ENCODE results near the gene TLE1. TPM values are rescaled to one million over a fixed set of nuclear protein-coding genes. Genes with fewer than 3 reads are reported as not detected.
"Not testable (repeated sequence)": the region's sequence is repeated elsewhere in the genome, so short reads cannot be mapped to it uniquely, and the experiment has no call there.

The TLE1 gene
- total RNA-seq, 1 experiment from 2014 or later = 79.3 TPM

GRCh38 chr9:81646337-81646736 is 43.0 kb downstream of the TLE1 start:
- Histone ChIP-seq H3K18ac (ENCODE audit: insufficient read length, low read depth, low read length) (no peak overlapping the region), H3T11ph (ENCODE audit: low read length) (no peak overlapping the region), H2BK120ac (ENCODE audit: low read depth, low read length, poor library complexity, severe bottlenecking) (no peak overlapping the region), H2BK5ac (ENCODE audit: insufficient read length, low read length) (no peak overlapping the region), H3K56ac (ENCODE audit: insufficient read length, low read depth, low read length) (no peak overlapping the region), H3K27ac (ENCODE audit: insufficient read length, low read depth, low read length) (no peak overlapping the region), H3K23me2 (ENCODE audit: insufficient read length, low read depth, low read length, poor library complexity, severe bottlenecking) (no peaks in the 10 kb centered on the region), H4K91ac (ENCODE audit: insufficient read length, low read depth, low read length) (no peak overlapping the region), H3K9me3 (ENCODE audit: control insufficient read depth, low read depth, low read length) (no peaks in the 10 kb centered on the region), H3K4me1 (ENCODE audit: insufficient read depth, low read length) (peaks cover 10% of the 10 kb centered on the region; the same call in 1 of the 2 replicates), H2AK5ac (ENCODE audit: insufficient read length, low read length) (no peak overlapping the region), H2BK15ac (ENCODE audit: low read depth, low read length) (no peak overlapping the region), H2BK12ac (ENCODE audit: insufficient read length, low read depth, low read length) (no peak overlapping the region), H2BK20ac (ENCODE audit: low read depth, low read length, poor library complexity, severe bottlenecking) (no peak overlapping the region), H3K14ac (ENCODE audit: insufficient read depth, low read length) (no peak overlapping the region), H3K4me2 (ENCODE audit: insufficient read depth, insufficient read length, low read length) (peak overlapping the region; percentile 19), H3K4ac (ENCODE audit: low read depth, low read length) (no peak overlapping the region), H3K79me1 (ENCODE audit: insufficient read depth, low read depth, low read length, poor library complexity, severe bottlenecking) (peaks cover 6% of the 10 kb centered on the region), H2AFZ (ENCODE audit: low read length) (no peak overlapping the region), H3K23ac (ENCODE audit: insufficient read length, low read depth, low read length) (no peak overlapping the region), H3K79me2 (ENCODE audit: insufficient read depth, low read length) (peaks cover 10% of the 10 kb centered on the region; the same call in 1 of the 2 replicates), H3K9ac (ENCODE audit: extremely low read depth, insufficient read length, low read length) (no peak overlapping the region), H4K5ac (ENCODE audit: insufficient read length, low read depth, low read length) (no peak overlapping the region), H4K20me1 (ENCODE audit: control insufficient read depth, insufficient read depth, insufficient read length) (no peaks in the 10 kb centered on the region), H4K8ac (replicated peaks; ENCODE audit: insufficient read length, low read depth, low read length) (no peak overlapping the region), H3K27me3 (ENCODE audit: insufficient read depth, low read length) (no peaks in the 10 kb centered on the region)
- Mint-ChIP-seq H3K27ac (peak overlapping the region in 2 of 3 experiments; percentile 83 to 98; a peak in 5 of 7 replicates), H3K36me3 (ENCODE audit: insufficient read depth in 1 of 3, low read depth in 3 of 3) (peaks cover 23 to 50% (median 40%) of the 10 kb centered on the region in 3 experiments; a peak in 6 of 7 replicates), H3K4me3 (peak overlapping the region; percentile 4 to 51), H3K27me3 (ENCODE audit: low read depth) (no peaks in the 10 kb centered on the region; the same call in 1 of the 2 replicates), H3K4me1 (peaks cover 60 to 61% of the 10 kb centered on the region in 2 experiments), H3K9me3 (no peaks in the 10 kb centered on the region)
- WGBS (ENCODE audit: extremely low coverage, insufficient read length, low lambda C conversion rate) = no CpG with 5 or more reads among the region's 3 CpGs
- no peak for TF ChIP-seq CTCF (conservative IDR thresholded peaks at IDR 0.05)
- DNase-seq = no peak

GRCh38 chr9:81644513-81644912 is 44.8 kb downstream of the TLE1 start:
- H4K5ac ChIP-seq (ENCODE audit: insufficient read length, low read depth, low read length); DNase-seq; H2BK12ac ChIP-seq (ENCODE audit: insufficient read length, low read depth, low read length); H3K27me3 Mint-ChIP-seq (ENCODE audit: low read depth); H2AK5ac ChIP-seq (ENCODE audit: insufficient read length, low read length); H3K4me1 ChIP-seq (ENCODE audit: insufficient read depth, low read length); H4K20me1 ChIP-seq (ENCODE audit: control insufficient read depth, insufficient read depth, insufficient read length); H3K4me2 ChIP-seq (ENCODE audit: insufficient read depth, insufficient read length, low read length); H2BK5ac ChIP-seq (ENCODE audit: insufficient read length, low read length); H4K8ac ChIP-seq (replicated peaks; ENCODE audit: insufficient read length, low read depth, low read length); H3K27me3 ChIP-seq (ENCODE audit: insufficient read depth, low read length); H3K9ac ChIP-seq (ENCODE audit: extremely low read depth, insufficient read length, low read length); H2BK120ac ChIP-seq (ENCODE audit: low read depth, low read length, poor library complexity, severe bottlenecking); H3K14ac ChIP-seq (ENCODE audit: insufficient read depth, low read length); H3K9me3 Mint-ChIP-seq; H3K18ac ChIP-seq (ENCODE audit: insufficient read length, low read depth, low read length); H3K79me1 ChIP-seq (ENCODE audit: insufficient read depth, low read depth, low read length, poor library complexity, severe bottlenecking); H3K4ac ChIP-seq (ENCODE audit: low read depth, low read length); H3K23me2 ChIP-seq (ENCODE audit: insufficient read length, low read depth, low read length, poor library complexity, severe bottlenecking); H3K56ac ChIP-seq (ENCODE audit: insufficient read length, low read depth, low read length); H3K4me3 Mint-ChIP-seq; H2BK20ac ChIP-seq (ENCODE audit: low read depth, low read length, poor library complexity, severe bottlenecking); H3K27ac ChIP-seq (ENCODE audit: insufficient read length, low read depth, low read length); H3T11ph ChIP-seq (ENCODE audit: low read length); H2BK15ac ChIP-seq (ENCODE audit: low read depth, low read length); H3K23ac ChIP-seq (ENCODE audit: insufficient read length, low read depth, low read length); H2AFZ ChIP-seq (ENCODE audit: low read length); H3K9me3 ChIP-seq (ENCODE audit: control insufficient read depth, low read depth, low read length); H4K91ac ChIP-seq (ENCODE audit: insufficient read length, low read depth, low read length): not testable (repeated sequence)
- peaks cover 18% of the 10 kb centered on the region; the same call in 1 of the 2 replicates for H3K79me2 ChIP-seq (ENCODE audit: insufficient read depth, low read length)
- 100% methylated on average over 1 of the region's 6 CpGs for WGBS (ENCODE audit: extremely low coverage, insufficient read length, low lambda C conversion rate)
- Mint-ChIP-seq H3K4me1 (peaks cover 55% of the 10 kb centered on the region in 2 experiments), H3K27ac (peak overlapping the region in 2 of 3 experiments; percentile 39 to 42; a peak in 3 of 7 replicates), H3K36me3 (ENCODE audit: insufficient read depth in 1 of 3, low read depth in 3 of 3) (peaks cover 17 to 38% (median 37%) of the 10 kb centered on the region in 3 experiments; a peak in 6 of 7 replicates)
